DMS79 treated with DMSO at 0.1 percent for 48 hours (cell line): ENCODE measurements around the gene BCAS3.

Experiments used
- DNase-seq: peaks from one replicate; lab custom pipeline; 2025; lab: John Stamatoyannopoulos, UW

Gene BCAS3

GRCh38 chr17:61316633-61317032 is 639.0 kb downstream of the BCAS3 start:
- no peak for DNase-seq

GRCh38 chr17:61317779-61318178 is 640.1 kb downstream of the BCAS3 start:
- DNase-seq, result no peak

- no peak for DNase-seq
Measured at GRCh38 chr17:61318684-61319098, 641.0 kb downstream of the BCAS3 start.

- DNase-seq, result no peak
Measured at GRCh38 chr17:61321344-61321743, 643.7 kb downstream of the BCAS3 start.

- no peak for DNase-seq
Measured at GRCh38 chr17:61322325-61323002, 644.8 kb downstream of the BCAS3 start.

- no peak for DNase-seq
Measured at GRCh38 chr17:61323003-61323908, 645.6 kb downstream of the BCAS3 start.

GRCh38 chr17:61323909-61324868 is 646.5 kb downstream of the BCAS3 start:
- DNase-seq, result no peak

- no peak for DNase-seq
Measured at GRCh38 chr17:61324950-61325349, 647.3 kb downstream of the BCAS3 start.

- DNase-seq, result no peak
Measured at GRCh38 chr17:61325382-61326073, 647.9 kb downstream of the BCAS3 start.

- DNase-seq, result no peak
Measured at GRCh38 chr17:61326330-61326729, 648.7 kb downstream of the BCAS3 start.

- no peak for DNase-seq
Measured at GRCh38 chr17:61328351-61328750, 650.7 kb downstream of the BCAS3 start.

GRCh38 chr17:61330174-61331150 is 652.8 kb downstream of the BCAS3 start:
- DNase-seq, result no peak

- no peak for DNase-seq
Measured at GRCh38 chr17:61331178-61331577, 653.5 kb downstream of the BCAS3 start.

GRCh38 chr17:61331886-61332285 is 654.2 kb downstream of the BCAS3 start:
- DNase-seq, result no peak

GRCh38 chr17:61333136-61333535 is 655.5 kb downstream of the BCAS3 start:
- no peak for DNase-seq

GRCh38 chr17:61334673-61335072 is 657.0 kb downstream of the BCAS3 start:
- no peak for DNase-seq

- DNase-seq, result no peak
Measured at GRCh38 chr17:61335105-61335844, 657.6 kb downstream of the BCAS3 start.

GRCh38 chr17:61335845-61336655 is 658.4 kb downstream of the BCAS3 start:
- peak; percentile 84 for DNase-seq

- no peak for DNase-seq
Measured at GRCh38 chr17:61337290-61337689, 659.6 kb downstream of the BCAS3 start.
